Transverse colon (tissue), 3 donors: ENCODE results near the gene PRKCA.

Source experiments
- CTCF ChIP-seq, 5 experiments: fragments of 200-600 bp in 3 of 5; fragments of 450-650 bp in 2 of 5; sonication (generic) in 3 of 5; IDR thresholded peaks; 1 replicate in 2 of 5; 2 replicates in 3 of 5; pipeline ENCODE4 v1.5.1; 2016 to 2017; ENCODE audit warnings: antibody characterized with exemption in 5 of 5, inconsistent platforms in 3 of 5, mild to moderate bottlenecking in 2 of 5, moderate library complexity in 1 of 5
- POLR2A ChIP-seq: fragments of 450-650 bp; IDR thresholded peaks from one replicate; pipeline ENCODE4 v1.6.1; 2016; ENCODE audit warnings: antibody characterized with exemption, mild to moderate bottlenecking, moderate library complexity

DNA sequence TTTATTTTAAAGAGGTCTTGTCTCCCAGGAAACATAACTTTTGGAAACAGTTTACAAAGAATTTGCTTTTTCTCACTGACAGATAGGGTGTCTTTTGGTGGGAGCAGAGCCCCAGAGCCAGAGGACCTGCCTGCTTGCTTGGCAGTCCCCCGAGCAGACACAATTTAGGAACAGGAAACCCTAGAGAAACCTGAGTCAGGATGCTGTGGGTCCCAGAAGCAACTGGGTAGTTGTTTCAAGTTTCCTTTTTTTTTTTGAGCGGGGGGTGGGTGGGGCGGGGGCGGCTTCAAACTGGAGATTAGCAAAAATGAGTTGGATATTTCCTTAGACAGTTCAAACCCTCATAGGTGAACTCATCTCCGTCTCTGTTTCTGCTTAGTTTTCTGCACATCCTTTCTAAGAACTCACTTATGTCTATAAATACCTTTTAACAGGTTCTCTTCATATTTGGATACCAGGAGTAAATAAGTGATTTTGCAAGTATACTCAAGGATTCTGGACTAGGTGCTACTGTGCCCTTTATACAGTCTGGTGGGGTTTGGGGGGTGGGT, 135.1 kb downstream of the PRKCA start:
- TF ChIP-seq POLR2A (no peak), CTCF (IDR thresholded peaks at IDR 0.05) (no peak)
